Trophoblast cell (in vitro differentiated cells and primary cell): ENCODE data around the gene KSR1.

Experiments
- DNase-seq, 2 donors: peaks; one replicate each; pipeline ENCODE4 v3.0.0-alpha.2; 2016
- H2AFZ ChIP-seq: 2 replicates; pipeline ENCODE4 v1.6.1; 2013; ENCODE audit warnings: low read length, moderate library complexity, mild to moderate bottlenecking; ENCODE audit not compliant: insufficient read depth, poor library complexity
- H2AK5ac ChIP-seq: 2 replicates; pipeline ENCODE4 v1.6.1; 2013; ENCODE audit warnings: mild to moderate bottlenecking, low read length
- H2BK120ac ChIP-seq: 2 replicates; pipeline ENCODE4 v1.6.1; 2013; ENCODE audit warnings: low read length, mild to moderate bottlenecking, moderate library complexity; ENCODE audit not compliant: insufficient read depth, poor library complexity
- H2BK12ac ChIP-seq: 2 replicates; pipeline ENCODE4 v1.6.1; 2013; ENCODE audit warnings: mild to moderate bottlenecking, low read length, moderate library complexity
- H2BK5ac ChIP-seq: 2 replicates; pipeline ENCODE4 v1.6.1; 2013; ENCODE audit warnings: low read length, low read depth, moderate library complexity, mild to moderate bottlenecking; ENCODE audit not compliant: poor library complexity
- H3K14ac ChIP-seq: 2 replicates; pipeline ENCODE4 v1.6.1; 2013; ENCODE audit warnings: mild to moderate bottlenecking, low read length
- H3K18ac ChIP-seq: 2 replicates; pipeline ENCODE4 v1.6.1; 2013; ENCODE audit warnings: mild to moderate bottlenecking, low read length
- H3K23ac ChIP-seq: 2 replicates; pipeline ENCODE4 v1.6.1; 2013; ENCODE audit warnings: low read length
- H3K27ac ChIP-seq: 2 replicates; pipeline ENCODE4 v1.5.1; 2013; ENCODE audit warnings: low read depth, mild to moderate bottlenecking, inconsistent platforms, low read length, moderate library complexity
- H3K27me3 ChIP-seq: 2 replicates; pipeline ENCODE4 v1.6.1; 2013; ENCODE audit warnings: inconsistent platforms, mild to moderate bottlenecking, low read length, moderate library complexity; ENCODE audit not compliant: insufficient read depth
- H3K36me3 ChIP-seq, 2 experiments: 1 replicate in 1 of 2; 2 replicates in 1 of 2; pipeline ENCODE4 v1.6.1; 2013; ENCODE audit warnings: low read length in 2 of 2, mild to moderate bottlenecking in 2 of 2, moderate library complexity in 1 of 2; ENCODE audit not compliant: insufficient read depth in 2 of 2, control insufficient read depth in 1 of 2
- H3K4ac ChIP-seq: 2 replicates; pipeline ENCODE4 v1.6.1; 2013; ENCODE audit warnings: low read depth, mild to moderate bottlenecking, low read length, moderate library complexity
- H3K4me1 ChIP-seq, 2 experiments: 1 replicate in 1 of 2; 2 replicates in 1 of 2; pipeline ENCODE4 v1.6.1; 2013; ENCODE audit warnings: low read length in 2 of 2, mild to moderate bottlenecking in 2 of 2, moderate library complexity in 1 of 2; ENCODE audit not compliant: insufficient read depth in 2 of 2, control insufficient read depth in 1 of 2
- H3K4me2 ChIP-seq: 2 replicates; pipeline ENCODE4 v1.6.1; 2013; ENCODE audit warnings: inconsistent platforms, mild to moderate bottlenecking, low read length, moderate library complexity
- H3K4me3 ChIP-seq: 2 replicates; pipeline ENCODE4 v1.5.1; 2013; ENCODE audit warnings: mild to moderate bottlenecking, low read depth, low read length, inconsistent platforms
- H3K79me1 ChIP-seq: one replicate; pipeline ENCODE4 v1.6.1; 2013; ENCODE audit warnings: low read length
- H3K79me2 ChIP-seq: 2 replicates; pipeline ENCODE4 v1.6.1; 2013; ENCODE audit warnings: low read length, mild to moderate bottlenecking; ENCODE audit not compliant: control insufficient read depth, insufficient read depth, poor library complexity
- H3K9ac ChIP-seq: 2 replicates; pipeline ENCODE4 v1.6.1; 2013; ENCODE audit warnings: mild to moderate bottlenecking, low read length
- H3K9me3 ChIP-seq: 2 replicates; pipeline ENCODE4 v1.6.1; 2013; ENCODE audit warnings: low read depth, mild to moderate bottlenecking, control low read depth, inconsistent platforms, low read length; ENCODE audit not compliant: insufficient read depth
- H4K12ac ChIP-seq: 2 replicates; pipeline ENCODE4 v1.6.1; 2013; ENCODE audit warnings: low read depth, mild to moderate bottlenecking, low read length, moderate library complexity
- H4K8ac ChIP-seq: 2 replicates; pipeline ENCODE4 v1.6.1; 2013; ENCODE audit warnings: low read depth, mild to moderate bottlenecking, low read length, moderate library complexity
- H4K91ac ChIP-seq: one replicate; pipeline ENCODE4 v1.6.1; 2013; ENCODE audit warnings: low read depth, mild to moderate bottlenecking, low read length, moderate library complexity
- WGBS: extraction: QIAGEN DNeasy Blood & Tissue Kit; methylation state at CpG from one replicate; pipeline ENCODE4 v1.1.7; 2013; ENCODE audit warnings: missing lambda C conversion rate; ENCODE audit not compliant: insufficient read length, insufficient coverage; ENCODE audit errors: extremely low coverage; 5-methylcytosine and 5-hydroxymethylcytosine counted together

KSR1 gene

GRCh38 chr17:27566671-27567562, 110.7 kb downstream of the KSR1 start:
- Histone ChIP-seq H4K91ac (peak overlapping the region; percentile 45), H3K9me3 (no peaks in the 10 kb centered on the region)

GRCh38 chr17:27567563-27567859, 111.3 kb downstream of the KSR1 start:
- Histone ChIP-seq H3K9ac (no peak overlapping the region), H2BK12ac (no peak overlapping the region), H2AFZ (no peak overlapping the region), H2BK5ac (no peak overlapping the region), H3K9me3 (no peaks in the 10 kb centered on the region), H3K79me1 (peaks cover 14% of the 10 kb centered on the region), H3K4me2 (no peak overlapping the region), H3K79me2 (peaks cover 4% of the 10 kb centered on the region), H3K4me1 (peaks cover 23 to 32% of the 10 kb centered on the region in 2 experiments), H4K91ac (peak overlapping the region; percentile 29), H3K27me3 (no peaks in the 10 kb centered on the region), H2BK120ac (peak overlapping the region; percentile 53), H4K8ac (no peak overlapping the region), H4K12ac (no peak overlapping the region), H3K23ac (no peak overlapping the region), H3K36me3 (peaks cover 0 to 3% of the 10 kb centered on the region in 2 experiments), H3K4ac (no peak overlapping the region), H2AK5ac (no peak overlapping the region), H3K18ac (no peak overlapping the region), H3K4me3 (no peak overlapping the region), H3K27ac (no peak overlapping the region), H3K14ac (no peak overlapping the region)
- no CpG with 5 or more reads among the region's 5 CpGs for WGBS
- no peak for DNase-seq

More at GRCh38 chr17:27566671-27567562, 110.7 kb downstream of the KSR1 start:
- peaks cover 23 to 34% of the 10 kb centered on the region in 2 experiments for H3K4me1 ChIP-seq
- H3K4me3 ChIP-seq: no peak overlapping the region
- WGBS: no CpG with 5 or more reads among the region's 14 CpGs
- H3K23ac ChIP-seq: no peak overlapping the region
- H3K79me2 ChIP-seq: peaks cover 4% of the 10 kb centered on the region
- H3K36me3 ChIP-seq: peaks cover 0 to 3% of the 10 kb centered on the region in 2 experiments
- H2BK120ac ChIP-seq: no peak overlapping the region
- no peak overlapping the region for H4K8ac ChIP-seq
- H2BK5ac ChIP-seq: no peak overlapping the region
- H3K14ac ChIP-seq: peak overlapping the region; percentile 38
- DNase-seq: no peak
- peaks cover 14% of the 10 kb centered on the region for H3K79me1 ChIP-seq
- H2BK12ac ChIP-seq: peak overlapping the region; percentile 26
- no peak overlapping the region for H3K9ac ChIP-seq
- H4K12ac ChIP-seq: no peak overlapping the region
- no peak overlapping the region for H2AFZ ChIP-seq
- no peak overlapping the region for H3K4ac ChIP-seq
- H3K18ac ChIP-seq: no peak overlapping the region
- H3K4me2 ChIP-seq: no peak overlapping the region
- H3K27ac ChIP-seq: no peak overlapping the region
- no peak overlapping the region for H2AK5ac ChIP-seq
- no peaks in the 10 kb centered on the region for H3K27me3 ChIP-seq

GRCh38 chr17:27568216-27568615, 112.0 kb downstream of the KSR1 start:
- H3K9ac ChIP-seq: no peak overlapping the region
- H3K27me3 ChIP-seq: no peaks in the 10 kb centered on the region
- no peak overlapping the region for H3K23ac ChIP-seq
- no peak overlapping the region for H3K14ac ChIP-seq
- H4K8ac ChIP-seq: no peak overlapping the region
- WGBS: no CpG with 5 or more reads among the region's 9 CpGs
- peaks cover 0 to 3% of the 10 kb centered on the region in 2 experiments for H3K36me3 ChIP-seq
- H2AK5ac ChIP-seq: no peak overlapping the region
- H3K4me2 ChIP-seq: no peak overlapping the region
- H3K9me3 ChIP-seq: no peaks in the 10 kb centered on the region
- H2AFZ ChIP-seq: no peak overlapping the region
- H4K91ac ChIP-seq: peak overlapping the region; percentile 29
- no peak overlapping the region for H3K18ac ChIP-seq
- no peak overlapping the region for H3K4ac ChIP-seq
- peak overlapping the region; percentile 18 for H2BK12ac ChIP-seq
- H3K4me1 ChIP-seq: peaks cover 23 to 32% of the 10 kb centered on the region in 2 experiments
- peaks cover 4% of the 10 kb centered on the region for H3K79me2 ChIP-seq
- H4K12ac ChIP-seq: no peak overlapping the region
- H2BK5ac ChIP-seq: no peak overlapping the region
- H3K4me3 ChIP-seq: no peak overlapping the region
- H3K79me1 ChIP-seq: peaks cover 14% of the 10 kb centered on the region
- no peak overlapping the region for H3K27ac ChIP-seq
- H2BK120ac ChIP-seq: peak overlapping the region; percentile 28
- DNase-seq: no peak

- H2BK120ac ChIP-seq: no peak overlapping the region
- H2BK5ac ChIP-seq: no peak overlapping the region
- peaks cover 23 to 32% of the 10 kb centered on the region in 2 experiments for H3K4me1 ChIP-seq
- H3K14ac ChIP-seq: no peak overlapping the region
- H3K4ac ChIP-seq: no peak overlapping the region
- no peaks in the 10 kb centered on the region for H3K36me3 ChIP-seq
- no peaks in the 10 kb centered on the region for H3K9me3 ChIP-seq
- H2BK12ac ChIP-seq: no peak overlapping the region
- no peak overlapping the region for H3K9ac ChIP-seq
- H3K79me2 ChIP-seq: peaks cover 4% of the 10 kb centered on the region
- no peak overlapping the region for H2AFZ ChIP-seq
- WGBS: no CpG with 5 or more reads among the region's 5 CpGs
- H3K27me3 ChIP-seq: no peaks in the 10 kb centered on the region
- no peak overlapping the region for H3K18ac ChIP-seq
- H4K12ac ChIP-seq: no peak overlapping the region
- H3K23ac ChIP-seq: no peak overlapping the region
- H3K4me3 ChIP-seq: no peak overlapping the region
- no peak overlapping the region for H4K8ac ChIP-seq
- DNase-seq: no peak
- no peak overlapping the region for H3K4me2 ChIP-seq
- no peak overlapping the region for H3K27ac ChIP-seq
- H2AK5ac ChIP-seq: no peak overlapping the region
- peak overlapping the region; percentile 7 for H4K91ac ChIP-seq
- peaks cover 14% of the 10 kb centered on the region for H3K79me1 ChIP-seq
Measured at GRCh38 chr17:27568811-27569210, 112.6 kb downstream of the KSR1 start.
